HG02943 (cell line): ENCODE measurements around the gene AGBL4.

Source experiments
- ATAC-seq: cut with Tn5 transposase; IDR thresholded peaks from one replicate; pipeline ENCODE4 v1.9.1; 2021; ENCODE audit warnings: mild to moderate bottlenecking, low read depth, moderate library complexity; ENCODE audit not compliant: unreplicated experiment

The AGBL4 gene

DNA sequence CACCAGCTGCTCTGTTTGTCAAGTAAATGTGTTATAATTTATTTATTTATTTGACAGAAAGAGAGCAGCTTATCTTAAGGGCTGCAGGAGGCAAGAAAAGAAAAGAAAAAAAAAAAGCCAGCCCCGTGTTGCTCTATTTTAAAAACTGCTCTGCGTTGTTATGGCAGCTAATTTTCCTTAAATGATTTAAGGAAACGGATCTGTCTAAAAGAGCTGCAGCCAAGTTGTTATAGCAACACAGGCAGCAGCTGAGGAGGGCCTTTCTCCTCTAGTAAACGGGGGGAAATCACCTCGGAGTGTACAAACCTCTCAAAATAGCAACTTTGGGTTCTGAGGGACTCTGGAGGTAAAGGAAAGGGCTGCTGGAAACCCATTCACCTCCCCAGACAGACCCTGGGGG is 1396.3 kb downstream of the AGBL4 start:
- ATAC-seq: no peak

- ATAC-seq: no peak
Measured at GRCh38 chr1:48619539-48619938, 1404.2 kb downstream of the AGBL4 start.

DNA sequence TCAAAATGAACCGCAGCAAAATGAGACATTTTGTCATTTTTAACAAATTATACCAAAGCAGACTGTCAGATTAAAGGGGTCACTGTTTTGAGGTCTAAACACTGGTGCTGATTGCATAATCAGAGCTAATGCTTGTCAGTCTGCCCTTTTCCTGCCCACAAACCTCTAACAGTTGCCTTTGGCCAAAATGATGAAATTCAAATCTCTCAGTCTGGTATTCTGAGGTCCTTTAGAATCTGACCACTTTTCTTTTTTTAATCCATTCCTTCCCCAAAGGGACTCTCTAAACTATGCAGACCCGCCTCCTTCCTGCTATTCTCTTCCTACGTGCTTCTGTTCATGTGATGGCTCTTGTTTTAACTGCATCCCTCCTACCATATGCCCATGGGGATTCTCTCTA is 1406.5 kb downstream of the AGBL4 start:
- ATAC-seq: no peak

DNA sequence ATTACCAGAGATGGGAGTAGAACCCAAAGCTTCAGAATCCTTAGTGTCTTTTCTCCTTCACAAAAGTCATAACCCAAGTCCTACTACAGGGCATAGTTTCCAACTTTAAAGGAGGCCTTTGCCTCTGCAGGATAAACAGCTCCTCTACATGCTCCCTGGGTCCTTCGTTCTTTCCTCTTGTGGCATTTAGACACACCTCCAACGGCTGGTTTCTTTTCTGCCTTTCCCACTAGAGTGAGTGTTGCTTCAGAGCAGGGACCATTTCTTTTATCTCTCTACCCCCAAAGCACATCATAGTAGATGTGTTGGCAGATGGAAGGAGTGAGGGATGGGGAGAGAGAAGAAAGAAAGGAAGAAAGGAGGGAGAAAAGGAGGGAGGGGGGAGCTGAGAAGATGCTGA is 1407.0 kb downstream of the AGBL4 start:
- ATAC-seq: no peak

- ATAC-seq: no peak
Measured at GRCh38 chr1:48611841-48612240, 1411.9 kb downstream of the AGBL4 start.

DNA sequence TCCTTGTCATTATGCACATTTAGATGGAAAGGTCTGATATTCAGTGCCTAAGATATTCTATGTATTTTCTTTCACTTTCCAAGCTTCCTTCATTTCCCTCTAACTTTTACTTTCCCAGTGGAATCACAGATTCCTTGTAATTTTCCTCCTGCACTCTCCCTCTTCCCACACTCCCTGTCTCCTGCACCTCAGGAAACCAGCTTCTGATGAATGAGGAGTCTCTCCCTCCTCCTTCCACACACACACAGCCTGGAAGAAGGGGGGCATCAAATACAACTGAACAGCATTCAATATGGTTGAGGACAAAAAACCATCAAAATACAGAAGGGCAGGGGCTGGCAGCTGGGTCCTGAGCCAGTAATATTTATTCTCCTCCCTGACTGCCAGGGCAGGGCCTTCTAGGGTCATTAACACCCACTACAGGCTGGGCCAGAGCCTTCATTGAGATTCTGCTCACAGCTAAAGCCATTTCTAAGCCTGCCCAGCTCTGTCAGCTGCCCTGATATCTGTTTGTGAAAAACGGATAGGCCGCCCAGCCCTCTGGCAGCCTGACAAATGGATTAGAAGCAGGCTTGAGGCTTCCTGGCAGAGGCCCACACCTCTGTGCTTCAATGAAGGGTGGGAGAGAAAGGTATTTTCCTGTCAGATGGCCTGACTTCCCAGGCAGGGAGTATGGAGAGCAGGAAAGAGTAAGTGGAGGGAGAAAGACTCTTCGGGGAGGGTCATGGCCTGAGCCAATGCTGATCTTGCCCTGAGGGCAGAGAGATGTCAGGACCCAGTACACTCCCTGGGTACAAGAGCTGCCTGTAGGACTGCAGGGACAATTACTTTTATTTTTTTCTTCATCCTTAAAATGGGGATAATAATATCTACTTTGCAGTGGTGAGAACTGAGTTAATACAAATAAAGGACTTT is 1412.9 kb downstream of the AGBL4 start:
- no peak for ATAC-seq

DNA sequence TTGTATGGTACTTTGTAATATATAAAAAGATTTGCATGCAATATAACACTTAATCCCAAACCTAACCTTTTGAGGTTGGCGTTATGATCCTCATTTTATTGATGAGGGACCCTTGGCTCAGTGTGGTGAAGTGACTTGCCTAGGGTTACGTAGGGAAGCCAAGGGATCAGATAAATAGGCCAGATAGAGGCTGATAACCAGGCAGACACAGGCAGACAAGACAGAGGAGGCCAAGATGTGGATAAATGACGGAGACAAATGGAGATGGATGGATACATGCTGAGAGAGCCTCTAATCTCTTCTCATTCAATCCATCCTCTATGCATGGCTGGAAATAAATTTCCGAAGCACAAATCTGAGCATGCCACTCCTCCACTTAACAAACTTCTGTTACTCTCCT is 1414.9 kb downstream of the AGBL4 start:
- no peak for ATAC-seq

GRCh38 chr1:48603222-48603621 is 1420.5 kb downstream of the AGBL4 start:
- ATAC-seq: no peak

DNA sequence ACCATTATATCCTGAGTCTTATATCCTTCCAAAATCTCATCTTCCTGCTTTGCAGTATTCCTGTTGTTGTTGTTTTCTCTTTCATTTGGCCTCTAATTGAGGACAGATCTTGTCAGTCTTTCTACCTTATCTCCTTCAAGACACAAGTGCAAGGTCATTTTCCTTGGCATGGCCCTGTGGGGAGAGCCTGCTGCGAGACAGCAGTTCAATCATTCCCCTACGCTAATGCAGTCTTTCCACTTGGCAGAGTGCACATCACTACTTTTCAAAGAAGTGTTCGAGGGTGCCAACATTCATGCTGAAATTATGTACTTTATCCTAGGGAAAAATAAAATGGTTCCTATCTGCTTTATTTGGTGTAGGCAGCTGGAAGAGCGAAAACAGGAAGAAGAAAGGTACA is 1421.4 kb downstream of the AGBL4 start:
- no peak for ATAC-seq

DNA sequence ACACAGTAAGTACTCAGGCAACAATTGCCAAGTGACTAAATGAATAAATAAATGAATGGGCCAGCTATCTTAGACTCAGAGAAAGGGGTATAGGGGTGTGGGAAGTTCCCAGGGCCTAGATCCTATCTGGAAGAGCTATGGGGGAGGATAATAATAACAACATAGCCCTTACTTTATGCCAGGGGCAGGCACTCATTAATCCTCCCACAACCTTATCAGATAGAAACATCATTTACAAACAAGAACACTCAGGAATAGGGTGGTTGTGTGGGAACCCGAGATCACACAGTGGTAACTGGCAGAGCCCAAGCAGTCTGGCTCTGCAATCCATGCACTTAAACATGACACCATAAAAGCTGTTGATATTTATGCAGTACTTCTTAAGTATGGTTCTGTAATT is 1423.6 kb downstream of the AGBL4 start:
- no peak for ATAC-seq

- ATAC-seq: no peak
Measured at GRCh38 chr1:48597663-48598062, 1426.1 kb downstream of the AGBL4 start.

DNA sequence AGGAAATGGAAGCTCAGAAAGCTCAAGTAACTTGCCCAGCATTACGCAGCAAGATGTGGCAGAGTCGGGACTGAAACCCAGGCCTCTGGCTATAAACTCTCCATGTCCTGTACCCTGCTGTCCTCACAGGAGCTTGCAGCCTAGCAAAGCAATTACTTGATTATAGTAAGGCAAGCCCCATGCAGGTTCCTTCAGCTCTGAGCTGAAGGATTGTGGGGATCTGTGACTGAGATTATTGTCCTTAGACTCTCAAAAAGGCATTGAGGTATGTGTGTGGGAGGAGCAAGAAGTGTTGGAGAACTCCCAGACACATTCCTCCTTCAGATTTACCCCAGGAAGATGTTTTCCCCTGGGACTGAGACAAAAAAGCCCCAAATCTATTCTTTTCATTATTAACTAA is 1427.7 kb downstream of the AGBL4 start:
- no peak for ATAC-seq

- ATAC-seq: no peak
Measured at GRCh38 chr1:48595613-48596012, 1428.1 kb downstream of the AGBL4 start.

DNA sequence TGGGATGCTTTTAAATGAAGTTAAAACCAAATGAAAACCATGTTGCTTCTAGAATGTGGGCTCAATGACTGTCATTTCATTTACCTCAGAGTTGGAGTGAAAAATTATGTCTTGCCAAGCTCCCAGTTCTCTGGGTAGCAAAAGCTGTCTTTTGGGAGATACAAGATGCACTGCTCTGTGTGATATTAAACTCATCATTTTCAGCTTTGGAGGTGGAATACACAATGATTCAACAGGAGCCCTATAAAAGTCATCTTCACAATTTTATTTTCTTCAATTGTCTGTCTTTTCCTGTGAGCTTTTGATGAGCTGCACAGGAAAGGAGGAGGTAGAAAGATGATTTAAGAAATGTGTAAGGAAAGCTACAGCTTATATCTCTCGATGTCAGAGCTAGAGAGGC is 1431.4 kb downstream of the AGBL4 start:
- no peak for ATAC-seq

GRCh38 chr1:48591181-48591580 is 1432.6 kb downstream of the AGBL4 start:
- no peak for ATAC-seq

DNA sequence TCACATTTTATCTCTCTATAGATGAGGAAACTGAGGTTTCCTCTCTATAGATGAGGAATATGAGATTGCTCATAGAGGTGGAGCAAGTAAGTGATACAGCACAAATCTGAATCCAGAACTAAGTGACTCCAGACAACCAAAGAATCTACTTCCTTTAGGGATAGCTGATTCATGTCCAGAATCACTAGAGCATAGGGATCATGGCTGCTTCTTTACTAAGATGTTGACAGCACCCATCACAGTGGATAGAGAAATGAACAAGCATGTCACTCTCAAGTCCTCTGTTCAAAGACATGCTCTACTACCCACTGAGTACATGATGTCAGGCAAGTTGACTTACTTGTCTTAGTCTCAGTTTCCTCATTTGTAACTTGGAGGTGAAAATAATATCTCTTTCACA is 1435.7 kb downstream of the AGBL4 start:
- no peak for ATAC-seq

DNA sequence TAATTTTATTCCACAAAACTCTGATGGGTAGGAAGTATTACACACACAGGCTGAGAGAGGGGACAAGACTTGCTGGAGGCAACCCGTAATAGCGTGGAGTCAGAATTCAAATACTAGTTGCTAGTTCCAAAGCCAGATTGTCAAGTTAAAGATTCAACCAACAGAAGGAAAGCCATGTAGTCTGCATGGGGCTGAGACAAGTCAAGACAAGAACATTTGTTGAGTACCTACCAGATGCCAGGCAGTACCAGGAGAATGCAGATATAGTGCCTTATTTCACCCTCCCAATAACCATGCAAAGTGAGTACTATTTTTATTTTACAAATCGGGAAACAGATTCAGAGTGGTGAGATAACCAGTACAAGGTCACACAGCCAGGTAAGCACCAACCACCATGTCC is 1441.3 kb downstream of the AGBL4 start:
- ATAC-seq: no peak

- no peak for ATAC-seq
Measured at GRCh38 chr1:48581270-48581669, 1442.5 kb downstream of the AGBL4 start.

DNA sequence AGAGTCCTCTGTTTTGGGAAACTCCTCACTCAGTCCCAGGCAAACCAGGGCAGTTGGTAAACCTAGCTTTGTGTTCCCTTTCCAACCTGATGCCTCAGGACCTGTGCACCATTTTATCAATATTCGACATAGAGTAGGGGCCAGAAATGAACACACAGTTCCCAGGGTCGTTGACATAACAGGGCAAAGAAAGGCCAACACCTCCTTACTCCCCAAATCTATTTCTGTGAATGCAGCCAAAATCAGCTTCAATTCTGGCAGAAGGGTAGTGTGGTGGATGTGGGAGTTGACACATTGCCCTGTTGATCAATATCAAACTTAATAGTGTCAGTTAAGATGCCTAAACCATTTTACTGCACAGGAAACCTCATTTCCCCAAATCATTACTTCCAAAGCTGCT is 1447.2 kb downstream of the AGBL4 start:
- ATAC-seq: no peak

GRCh38 chr1:48572646-48573258 is 1451.0 kb downstream of the AGBL4 start:
- ATAC-seq: no peak

DNA sequence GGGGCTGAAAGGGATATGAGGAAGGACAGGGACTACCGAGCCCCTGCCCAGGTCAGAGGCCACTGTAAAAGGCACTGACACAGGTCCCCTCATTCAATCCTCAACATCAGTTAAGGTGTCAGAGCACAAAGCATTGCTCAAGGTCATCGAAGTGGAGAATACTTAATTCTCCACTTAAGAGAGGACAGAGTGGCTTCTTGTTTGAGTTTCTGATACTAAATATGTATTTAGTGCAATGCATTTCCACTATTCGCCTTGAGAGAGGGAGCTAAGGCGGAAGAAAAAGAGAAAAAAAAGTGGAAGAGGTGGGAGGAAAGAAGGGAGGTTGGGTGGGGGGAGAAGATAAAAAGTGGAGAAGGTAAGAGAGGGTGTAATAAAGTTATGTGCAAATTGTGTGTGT is 1451.6 kb downstream of the AGBL4 start:
- ATAC-seq: no peak
